K562 (cell line): ENCODE results near the gene SLC22A6.

Source experiments
- ATF2 ChIP-seq: sonication (generic); formaldehyde crosslinking; IDR thresholded peaks from 2 replicates; pipeline ENCODE4 v1.8.1; 2022; ENCODE audit warnings: missing genetic modification reagents
- BCOR ChIP-seq: fragments of 450-650 bp; IDR thresholded peaks from 2 replicates; pipeline ENCODE4 v1.6.1; 2016
- CTCF ChIP-seq, 3 experiments: IDR thresholded peaks in 2 of 3; conservative IDR thresholded peaks in 1 of 3; 2 replicates each; pipeline ENCODE4 v1.5.1; 2011 to 2012; ENCODE audit warnings: low read length in 3 of 3, mild to moderate bottlenecking in 3 of 3, control low read depth in 2 of 3, improper control_type of control experiment in 1 of 3, inconsistent platforms in 1 of 3, low read depth in 1 of 3, mixed read lengths in 1 of 3, moderate library complexity in 1 of 3; ENCODE audit not compliant: insufficient read depth in 2 of 3
- FOXK2 ChIP-seq, 2 experiments: fragments of 450-650 bp; IDR thresholded peaks in 1 of 2; conservative IDR thresholded peaks in 1 of 2; 2 replicates each; pipeline ENCODE4 v1.6.1; 2016; ENCODE audit warnings: low read depth in 2 of 2, mild to moderate bottlenecking in 1 of 2
- JUND ChIP-seq, 2 experiments: IDR thresholded peaks; 2 replicates in 1 of 2; 3 replicates in 1 of 2; pipeline ENCODE4 v1.6.1; 2011; ENCODE audit warnings: borderline replicate concordance in 2 of 2, low read depth in 2 of 2, low read length in 2 of 2, improper control_type of control experiment in 1 of 2, missing biosample characterization in 1 of 2, missing genetic modification characterization in 1 of 2, missing genetic modification reagents in 1 of 2
- LCOR ChIP-seq: sonication (generic); formaldehyde crosslinking; IDR thresholded peaks from 2 replicates; pipeline ENCODE4 v1.8.0; 2022; ENCODE audit warnings: mild to moderate bottlenecking, missing genetic modification reagents
- NONO ChIP-seq, 2 experiments: fragments of 200-400 bp in 1 of 2; fragments of 450-650 bp in 1 of 2; formaldehyde crosslinking in 1 of 2; IDR thresholded peaks; 2 replicates each; pipeline ENCODE4 v1.6.1; 2017; ENCODE audit warnings: low read depth in 2 of 2, mild to moderate bottlenecking in 2 of 2, moderate library complexity in 2 of 2, low read length in 1 of 2
- SMC3 ChIP-seq: conservative IDR thresholded peaks from 2 replicates; pipeline ENCODE4 v1.6.1; 2011; ENCODE audit warnings: low read depth, low read length, improper control_type of control experiment; ENCODE audit not compliant: insufficient read depth
- TGIF2 ChIP-seq: sonication (generic); formaldehyde crosslinking; IDR thresholded peaks from 2 replicates; pipeline ENCODE4 v1.8.1; 2022; ENCODE audit warnings: mild to moderate bottlenecking, missing genetic modification reagents, moderate library complexity
- THAP7 ChIP-seq: fragments of 250-450 bp; sonication (Bioruptor Pico); IDR thresholded peaks from 2 replicates; pipeline ENCODE4 v1.5.0; 2021
- ZSCAN29 ChIP-seq: fragments of 450-650 bp; IDR thresholded peaks from 2 replicates; pipeline ENCODE4 v1.6.1; 2017

GRCh38 chr11:62930666-62931065 lies 54.1 kb downstream of the SLC22A6 start:
- TF ChIP-seq CTCF (IDR thresholded peaks at IDR 0.05 in 2 of 3, conservative IDR thresholded peaks at IDR 0.05 in 1 of 3; ENCODE audit: insufficient read depth in 2 of 3, low read depth in 1 of 3, low read length in 3 of 3) (no peak), BCOR (no peak), LCOR (no peak), ATF2 (CRISPR knock-in tag) (no peak), THAP7 (CRISPR knock-in tag) (no peak), JUND (IDR thresholded peaks at IDR 0.05; ENCODE audit: borderline replicate concordance, low read depth, low read length) (no peak), JUND (tag; IDR thresholded peaks at IDR 0.05; ENCODE audit: borderline replicate concordance, low read depth, low read length) (no peak), SMC3 (no peak), ZSCAN29 (no peak), NONO (IDR thresholded peaks at IDR 0.05; ENCODE audit: low read depth in 2 of 2, low read length in 1 of 2) (no peak), TGIF2 (CRISPR knock-in tag) (no peak), FOXK2 (conservative IDR thresholded peaks at IDR 0.05 in 1 of 2, IDR thresholded peaks at IDR 0.05 in 1 of 2; ENCODE audit: low read depth in 2 of 2) (no peak)
